ENCODE measurements around the gene IRF2BPL. TPM values are rescaled to one million over a fixed set of nuclear protein-coding genes. Genes with fewer than 3 reads are reported as not detected.
A peak's percentile ranks its signal among the peaks of the same experiment; 100 is the strongest.

The IRF2BPL gene
- total and polyA plus RNA-seq, 2 of the 4 experiments (the other 2 are of a cell fraction) = 6.3 to 14.5 TPM

- no TSS peak for BruUV-seq (replicated peaks)
- no peak overlapping the region for H2BK120ac ChIP-seq (ENCODE audit: low read depth, low read length)
- H4K5ac ChIP-seq (ENCODE audit: low read depth, low read length) = no peak overlapping the region
- no peak overlapping the region for H2AK9ac ChIP-seq (replicated peaks; ENCODE audit: low read depth, low read length, poor library complexity)
- no peaks in the 10 kb centered on the region for H3K9me3 ChIP-seq (ENCODE audit: control insufficient read depth, insufficient read depth, low read length)
- H3K36me3 ChIP-seq (ENCODE audit: control insufficient read depth, insufficient read depth, low read length) = no peaks in the 10 kb centered on the region
- H3K4me2 ChIP-seq (ENCODE audit: low read depth, low read length) = no peak overlapping the region
- H3K56ac ChIP-seq (ENCODE audit: extremely low read depth, insufficient read depth, low read length) = no peak overlapping the region
- in situ Hi-C loops (cut with MboI; ENCODE audit: low sequenced_read_pairs) = no loop called here
- H4K91ac ChIP-seq (ENCODE audit: insufficient read depth, low read depth, low read length) = no peak overlapping the region
- TF ChIP-seq MAZ (IDR thresholded peaks at IDR 0.05; ENCODE audit: borderline replicate concordance, low read depth, low read length) (no peak), BHLHE40 (IDR thresholded peaks at IDR 0.05; ENCODE audit: low read depth, low read length) (no peak), NFE2L2 (IDR thresholded peaks at IDR 0.05; ENCODE audit: low read depth, low read length) (no peak), SMC3 (IDR thresholded peaks at IDR 0.05; ENCODE audit: low read depth, low read length) (no peak), RAD21 (IDR thresholded peaks at IDR 0.05; ENCODE audit: low read length) (no peak), RCOR1 (IDR thresholded peaks at IDR 0.05; ENCODE audit: insufficient replicate concordance, low read length) (no peak), CTCF (conservative IDR thresholded peaks at IDR 0.05; ENCODE audit: low read depth, low read length) (no peak), POLR2A (IDR thresholded peaks at IDR 0.05; ENCODE audit: low read depth, low read length) (no peak), ELK1 (IDR thresholded peaks at IDR 0.05; ENCODE audit: borderline replicate concordance, low read depth, low read length) (no peak), RFX5 (IDR thresholded peaks at IDR 0.05; ENCODE audit: low read depth, low read length) (no peak), MXI1 (IDR thresholded peaks at IDR 0.05; ENCODE audit: borderline replicate concordance, low read depth, low read length) (no peak), CEBPB (IDR thresholded peaks at IDR 0.05; ENCODE audit: low read depth, low read length) (no peak), USF2 (IDR thresholded peaks at IDR 0.05; ENCODE audit: low read depth, low read length) (no peak), MAFK (IDR thresholded peaks at IDR 0.05; ENCODE audit: low read depth, low read length) (no peak), FOS (IDR thresholded peaks at IDR 0.05; ENCODE audit: low read depth, low read length) (no peak), CHD1 (IDR thresholded peaks at IDR 0.05; ENCODE audit: low read depth, low read length) (no peak)
- no peak overlapping the region for H3K9ac ChIP-seq (ENCODE audit: low read depth, low read length)
- H3K23ac ChIP-seq (ENCODE audit: low read depth, low read length) = no peak overlapping the region
- no peak overlapping the region for H4K8ac ChIP-seq (ENCODE audit: low read depth in 2 of 2, low read length in 2 of 2)
- H2BK15ac ChIP-seq (ENCODE audit: low read depth, low read length) = no peak overlapping the region
- H3K4me3 ChIP-seq (ENCODE audit: insufficient read depth, low read depth, low read length) = no peak overlapping the region
- no peak overlapping the region for H3K27ac ChIP-seq (ENCODE audit: insufficient read depth, low read length)
- CTCF ChIA-PET = no interaction called here
- dilution Hi-C loops (cut with HindIII; ENCODE audit: low sequenced_read_pairs, unreplicated experiment) = no loop called here
- POLR2A ChIA-PET (ENCODE audit: unreplicated experiment) = no interaction called here
- no peak for ATAC-seq (ENCODE audit: low read depth)
- H2BK5ac ChIP-seq (ENCODE audit: low read depth, low read length, poor library complexity, severe bottlenecking) = no peak overlapping the region
- no peak overlapping the region for H2BK20ac ChIP-seq (ENCODE audit: low read depth, low read length)
- H3K14ac ChIP-seq (replicated peaks; ENCODE audit: low read depth, low read length) = no peak overlapping the region
- no peak overlapping the region for H3K18ac ChIP-seq (ENCODE audit: low read depth, low read length)
- intact Hi-C loops (cut with micrococcal nuclease) = no loop called here
- no CpG with 5 or more reads among the region's 6 CpGs for WGBS, 2 experiments (ENCODE audit: extremely low coverage in 2 of 2, insufficient read length in 1 of 2)
- H3K27me3 ChIP-seq (ENCODE audit: control insufficient read depth, insufficient read depth, low read length) = no peaks in the 10 kb centered on the region; the same call in 1 of the 2 replicates
- peak; percentile 32 for DNase-seq
- H2AK5ac ChIP-seq (ENCODE audit: low read depth, low read length) = no peak overlapping the region
- H3K9me1 ChIP-seq (ENCODE audit: insufficient read depth, low read length) = 0 out of 2 replicates have a peak, but pooled peaks cover 1% of the 10 kb centered on the region
- H3K4ac ChIP-seq (ENCODE audit: low read depth, low read length) = no peak overlapping the region
- H3K79me1 ChIP-seq (ENCODE audit: low read depth in 1 of 2, low read length in 2 of 2) = no peaks in the 10 kb centered on the region
- peaks cover 8% of the 10 kb centered on the region for H3K4me1 ChIP-seq (ENCODE audit: control insufficient read depth, insufficient read depth, low read length)
- no peaks in the 10 kb centered on the region for H4K20me1 ChIP-seq (ENCODE audit: insufficient read depth, low read length)
- H2AFZ ChIP-seq (replicated peaks; ENCODE audit: low read length, poor library complexity) = no peak overlapping the region
These were observed 31.1 kb downstream of the IRF2BPL start for GRCh38 chr14:76997257-76997970.

Data from IMR-90 (cell line).